Measurements from ENCODE around the gene EDRF1. TPM values are rescaled to one million over a fixed set of nuclear protein-coding genes. Genes with fewer than 3 reads are reported as not detected.
A peak's percentile ranks its signal among the peaks of the same experiment; 100 is the strongest.
"Not testable (repeated sequence)": the region's sequence is repeated elsewhere in the genome, so short reads cannot be mapped to it uniquely, and the experiment has no call there.

EDRF1 gene
- total RNA-seq, 1 donor from 2014 or later: 41.3 TPM

- Mint-ChIP-seq H3K4me1 (ENCODE audit: low read depth, unreplicated experiment) (peaks cover 15% of the 10 kb centered on the region), H3K9me3 (ENCODE audit: unreplicated experiment) (peaks cover 3% of the 10 kb centered on the region), H3K36me3 (ENCODE audit: unreplicated experiment) (no peaks in the 10 kb centered on the region), H3K27ac (ENCODE audit: unreplicated experiment) (no peak overlapping the region), H3K27me3 (ENCODE audit: unreplicated experiment) (peaks cover 4% of the 10 kb centered on the region), H3K4me3 (ENCODE audit: unreplicated experiment) (no peak overlapping the region)
- no peak for DNase-seq
- no peak for TF ChIP-seq CTCF (IDR thresholded peaks at IDR 0.05; ENCODE audit: partially characterized antibody, unreplicated experiment)
Measured at GRCh38 chr10:125708971-125709503, 10.5 kb upstream of the EDRF1 start.

GRCh38 chr10:125709553-125710474 is 9.7 kb upstream of the EDRF1 start:
- H3K36me3 Mint-ChIP-seq (ENCODE audit: unreplicated experiment): no peaks in the 10 kb centered on the region
- DNase-seq: no peak
- TF ChIP-seq CTCF (IDR thresholded peaks at IDR 0.05; ENCODE audit: partially characterized antibody, unreplicated experiment): no peak
- H3K27me3 Mint-ChIP-seq (ENCODE audit: unreplicated experiment): peaks cover 4% of the 10 kb centered on the region
- peaks cover 5% of the 10 kb centered on the region for H3K9me3 Mint-ChIP-seq (ENCODE audit: unreplicated experiment)
- no peak overlapping the region for H3K4me3 Mint-ChIP-seq (ENCODE audit: unreplicated experiment)
- peaks cover 15% of the 10 kb centered on the region for H3K4me1 Mint-ChIP-seq (ENCODE audit: low read depth, unreplicated experiment)
- no peak overlapping the region for H3K27ac Mint-ChIP-seq (ENCODE audit: unreplicated experiment)

GRCh38 chr10:125711110-125711750 is 8.3 kb upstream of the EDRF1 start:
- H3K9me3 Mint-ChIP-seq (ENCODE audit: unreplicated experiment): peaks cover 5% of the 10 kb centered on the region
- H3K36me3 Mint-ChIP-seq (ENCODE audit: unreplicated experiment): no peaks in the 10 kb centered on the region
- DNase-seq: no peak
- H3K27me3 Mint-ChIP-seq (ENCODE audit: unreplicated experiment): peaks cover 3% of the 10 kb centered on the region
- no peak overlapping the region for H3K27ac Mint-ChIP-seq (ENCODE audit: unreplicated experiment)
- TF ChIP-seq CTCF (IDR thresholded peaks at IDR 0.05; ENCODE audit: partially characterized antibody, unreplicated experiment): no peak
- H3K4me3 Mint-ChIP-seq (ENCODE audit: unreplicated experiment): no peak overlapping the region
- peaks cover 11% of the 10 kb centered on the region for H3K4me1 Mint-ChIP-seq (ENCODE audit: low read depth, unreplicated experiment)

- H3K9me3 Mint-ChIP-seq (ENCODE audit: unreplicated experiment); H3K27me3 Mint-ChIP-seq (ENCODE audit: unreplicated experiment); H3K36me3 Mint-ChIP-seq (ENCODE audit: unreplicated experiment); DNase-seq; H3K4me3 Mint-ChIP-seq (ENCODE audit: unreplicated experiment); H3K27ac Mint-ChIP-seq (ENCODE audit: unreplicated experiment); H3K4me1 Mint-ChIP-seq (ENCODE audit: low read depth, unreplicated experiment): not testable (repeated sequence)
Measured at GRCh38 chr10:125714728-125715127, 4.8 kb upstream of the EDRF1 start.

- Mint-ChIP-seq H3K4me1 (ENCODE audit: low read depth, unreplicated experiment) (no peaks in the 10 kb centered on the region), H3K27me3 (ENCODE audit: unreplicated experiment) (no peaks in the 10 kb centered on the region), H3K4me3 (ENCODE audit: unreplicated experiment) (peak overlapping the region; percentile 97), H3K36me3 (ENCODE audit: unreplicated experiment) (peaks cover 5% of the 10 kb centered on the region), H3K9me3 (ENCODE audit: unreplicated experiment) (peaks cover 6% of the 10 kb centered on the region), H3K27ac (ENCODE audit: unreplicated experiment) (peak overlapping the region; percentile 79)
- no peak for DNase-seq
- no peak for TF ChIP-seq CTCF (IDR thresholded peaks at IDR 0.05; ENCODE audit: partially characterized antibody, unreplicated experiment)
Measured at GRCh38 chr10:125720002-125720382, 483 bp downstream of the EDRF1 start.
